ENCODE measurements around the gene SMC6.

Gene SMC6

GRCh38 chr2:17759805-17760204 lies 6.2 kb upstream of the SMC6 start:
- DNase-seq: peak; percentile 58

GRCh38 chr2:17758118-17758517 lies 4.5 kb upstream of the SMC6 start:
- DNase-seq: peak; percentile 28

GRCh38 chr2:17757321-17757720 lies 3.7 kb upstream of the SMC6 start:
- no peak for DNase-seq

GRCh38 chr2:17756668-17757067 lies 3.1 kb upstream of the SMC6 start:
- DNase-seq: no peak

- DNase-seq: peak; percentile 32
These were observed 1.3 kb upstream of the SMC6 start for GRCh38 chr2:17754773-17755425.

GRCh38 chr2:17752892-17753802 lies 463 bp downstream of the SMC6 start:
- peak; percentile 27 for DNase-seq

GRCh38 chr2:17752246-17752645 lies 1.4 kb downstream of the SMC6 start:
- peak; percentile 6 for DNase-seq

- peak; percentile 21 for DNase-seq
These were observed 3.7 kb downstream of the SMC6 start for GRCh38 chr2:17749753-17750438.

GRCh38 chr2:17748745-17749144 lies 4.9 kb downstream of the SMC6 start:
- DNase-seq: no peak

GRCh38 chr2:17747684-17748452 lies 5.7 kb downstream of the SMC6 start:
- no peak for DNase-seq

- no peak for DNase-seq
These were observed 13.4 kb downstream of the SMC6 start for GRCh38 chr2:17740203-17740602.

GRCh38 chr2:17736989-17737388 lies 16.6 kb downstream of the SMC6 start:
- DNase-seq: no peak

- DNase-seq: no peak
These were observed 17.7 kb downstream of the SMC6 start for GRCh38 chr2:17735864-17736263.

GRCh38 chr2:17733599-17733998 lies 20.0 kb downstream of the SMC6 start:
- no peak for DNase-seq

GRCh38 chr2:17729880-17730279 lies 23.7 kb downstream of the SMC6 start:
- no peak for DNase-seq

- no peak for DNase-seq
These were observed 25.4 kb downstream of the SMC6 start for GRCh38 chr2:17728210-17728609.

GRCh38 chr2:17719562-17720371 lies 33.8 kb downstream of the SMC6 start:
- DNase-seq: peak; percentile 25

- DNase-seq: no peak
These were observed 34.9 kb downstream of the SMC6 start for GRCh38 chr2:17718689-17719088.

GRCh38 chr2:17717666-17718065 lies 35.9 kb downstream of the SMC6 start:
- DNase-seq: no peak

GRCh38 chr2:17713291-17713690 lies 40.3 kb downstream of the SMC6 start:
- no peak for DNase-seq

GRCh38 chr2:17710547-17711248 lies 42.9 kb downstream of the SMC6 start:
- DNase-seq: no peak
